Islet precursor cell (in vitro differentiated cells): Measurements from ENCODE around the gene C4orf50.

ENCODE experiments used
- DNase-seq: peaks from one replicate; pipeline ENCODE4 v3.0.0-alpha.2; 2018

C4orf50 gene

DNA sequence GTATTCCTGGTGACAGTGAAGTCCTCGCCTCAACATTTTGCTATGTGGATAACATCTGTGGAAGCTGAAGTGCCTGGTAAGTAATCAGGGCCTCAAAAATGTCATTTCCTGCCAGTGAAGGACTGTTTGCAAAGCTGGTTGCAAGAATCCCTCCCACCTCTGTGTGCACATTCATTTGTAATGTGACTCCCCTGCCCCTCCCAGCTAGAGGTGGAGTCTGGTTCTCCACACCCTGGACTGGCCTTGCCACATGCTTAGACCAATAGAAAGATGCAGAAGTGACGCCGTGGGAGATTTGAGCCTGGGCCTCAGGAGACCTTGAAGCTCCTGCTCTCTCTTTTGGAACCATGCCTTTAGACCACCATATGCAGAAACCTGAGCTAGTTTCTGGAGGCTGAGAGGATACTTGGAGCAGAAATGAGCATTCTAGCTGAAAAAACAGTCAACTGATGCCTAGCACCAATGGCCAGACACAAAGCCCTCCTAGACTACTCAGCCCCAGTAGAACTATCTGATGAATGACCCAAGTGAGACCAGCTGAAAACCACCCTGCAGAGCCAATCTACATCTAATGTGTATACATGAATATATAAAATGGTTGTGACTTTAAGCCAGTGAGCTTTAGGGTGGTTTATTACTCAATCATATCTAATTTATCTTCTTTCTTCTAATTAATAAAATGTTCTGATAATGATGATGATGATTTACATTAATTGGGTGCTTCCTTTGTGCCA lies 77.6 kb downstream of the C4orf50 start:
- no peak for DNase-seq

DNA sequence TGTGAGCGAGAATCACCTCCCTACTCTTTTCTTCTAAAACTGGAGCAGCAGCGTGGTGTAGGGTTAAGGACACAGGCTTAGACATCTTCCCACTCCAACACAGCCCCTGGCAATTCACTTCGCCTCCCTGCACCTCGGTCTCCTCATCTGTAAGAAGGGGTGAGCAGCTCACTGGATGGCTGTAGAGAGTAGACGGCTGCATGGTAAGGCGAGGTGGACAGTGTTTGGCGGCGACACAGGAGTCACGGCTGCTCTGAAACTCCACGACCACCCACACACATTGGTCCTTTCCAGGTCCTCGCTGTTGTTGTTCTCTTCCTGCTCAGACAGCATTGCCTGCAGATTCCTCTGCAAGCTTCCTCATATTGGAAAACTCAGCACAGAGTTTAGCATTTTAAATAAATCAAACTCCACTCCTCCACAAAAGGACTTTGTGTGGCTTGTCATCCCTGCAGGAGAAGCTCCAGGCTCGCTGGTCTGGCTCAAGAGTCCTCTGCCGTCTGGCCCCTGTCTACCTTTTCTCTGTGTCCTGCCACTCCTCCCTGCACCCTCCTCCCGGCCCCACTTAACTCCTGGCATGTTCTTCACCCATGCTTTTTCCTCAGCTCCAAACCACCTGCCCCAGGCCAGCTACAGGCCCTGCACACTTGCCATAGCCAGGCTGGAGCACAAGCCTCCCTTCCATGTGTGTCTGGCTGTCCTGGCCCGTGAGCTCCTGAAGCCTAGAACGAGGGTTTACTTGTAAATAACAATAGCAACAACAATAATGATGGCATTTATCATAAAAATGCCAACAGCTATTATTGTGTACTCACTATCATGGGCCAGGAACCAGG lies 84.0 kb downstream of the C4orf50 start:
- DNase-seq: peak; percentile 51

DNA sequence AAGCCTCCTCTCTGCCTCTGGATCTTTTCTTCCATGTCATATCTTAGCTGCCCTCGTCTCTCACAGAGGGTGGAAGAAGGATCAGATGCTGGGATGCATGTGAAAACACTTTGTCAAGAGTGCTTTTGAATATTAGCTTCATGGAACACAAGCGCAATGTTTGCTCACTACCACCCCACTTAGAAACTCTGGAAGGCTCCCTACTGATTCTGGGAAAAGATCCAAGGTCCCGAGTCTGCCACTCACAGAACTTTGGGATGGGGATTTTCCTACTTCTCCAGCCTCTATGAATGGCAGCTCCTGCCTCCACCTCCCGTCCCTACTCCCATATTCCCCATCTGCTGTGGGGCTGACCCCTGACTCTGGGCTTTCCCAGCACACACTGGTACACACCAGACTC lies 85.1 kb downstream of the C4orf50 start:
- peak; percentile 15 for DNase-seq

DNA sequence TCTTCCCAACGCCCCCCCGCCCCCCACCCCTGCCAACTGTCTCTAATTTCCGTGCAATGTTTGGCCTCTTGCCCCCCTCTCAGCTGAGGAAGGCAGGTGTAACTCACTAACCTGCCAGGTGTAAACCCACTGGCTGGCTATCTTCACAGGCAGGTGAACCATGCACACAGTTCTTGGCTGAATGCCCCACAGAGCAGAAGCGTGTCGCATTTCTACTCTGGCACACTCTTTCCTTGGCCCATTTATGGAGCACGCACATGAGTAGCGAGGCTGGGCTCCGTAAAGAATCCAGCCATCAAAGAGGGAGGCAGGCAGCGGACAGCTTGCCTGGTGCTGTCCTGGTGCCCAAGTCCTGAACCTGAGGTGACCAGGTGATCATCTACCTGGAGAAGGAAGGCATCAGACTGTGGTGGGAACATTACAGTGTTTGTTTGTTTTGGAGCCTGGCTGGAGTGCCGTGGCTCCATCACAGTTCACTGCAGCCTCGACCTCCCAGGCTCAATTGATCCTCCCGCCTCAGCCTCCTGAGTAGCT lies 86.1 kb downstream of the C4orf50 start:
- peak; percentile 12 for DNase-seq

DNA sequence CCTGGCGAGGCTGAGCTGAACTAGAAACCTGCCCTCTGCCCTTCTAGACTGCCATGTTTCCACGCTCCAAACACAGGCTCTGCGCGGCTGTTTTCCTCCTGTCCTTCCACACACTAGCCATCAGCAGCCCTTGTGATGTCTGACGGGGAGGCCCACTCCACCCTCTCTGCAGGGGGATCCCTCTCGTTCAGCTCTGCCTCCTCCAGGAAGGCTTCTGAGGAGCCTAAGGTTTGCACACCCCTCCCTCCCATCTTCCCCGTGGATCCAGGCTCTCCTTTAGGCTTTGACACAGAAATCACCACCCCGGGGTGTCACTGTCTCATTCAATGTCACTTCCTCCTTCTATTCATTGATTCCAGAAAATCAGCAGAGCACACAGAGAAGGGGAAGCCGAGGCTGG lies 86.7 kb downstream of the C4orf50 start:
- DNase-seq: peak; percentile 38

DNA sequence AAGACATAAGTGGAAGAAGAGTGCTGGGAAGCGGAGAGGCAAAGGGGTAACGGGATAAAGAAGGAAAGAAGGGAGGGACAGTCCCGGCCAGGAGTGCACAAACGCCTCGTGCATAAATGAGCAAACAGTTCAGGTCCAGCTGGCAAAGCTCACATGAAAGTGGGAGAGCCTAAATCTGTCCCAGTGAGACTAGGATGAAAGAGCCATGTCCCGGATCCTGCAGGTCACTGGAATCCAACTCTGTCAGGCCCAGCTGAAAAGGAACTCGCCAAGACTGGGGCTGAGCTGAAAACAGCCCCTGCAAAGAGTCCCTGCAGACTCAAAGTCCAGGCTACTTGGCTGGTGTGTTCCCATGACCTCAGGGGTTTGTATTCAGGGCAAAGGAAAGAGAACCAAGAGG lies 87.4 kb downstream of the C4orf50 start:
- DNase-seq: peak; percentile 34

DNA sequence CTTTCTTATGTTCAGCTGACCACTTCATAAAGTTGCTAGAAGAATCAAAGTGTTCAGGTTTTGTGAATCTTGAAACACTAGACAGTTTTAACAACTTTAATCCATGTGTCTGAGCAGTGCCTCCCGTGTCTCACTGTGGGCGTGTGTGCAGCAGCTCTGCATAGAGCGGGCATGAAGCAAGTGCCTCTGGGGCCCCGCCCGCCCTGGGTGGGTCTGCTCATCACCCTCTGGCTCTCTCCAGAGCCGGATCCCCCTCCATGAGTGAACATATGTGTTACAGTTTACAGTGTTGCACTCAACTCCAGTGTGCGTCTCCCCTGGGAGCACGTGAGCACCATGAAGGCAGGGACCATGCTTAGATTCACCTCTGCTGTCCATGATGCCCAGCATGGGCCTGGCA lies 87.8 kb downstream of the C4orf50 start:
- peak; percentile 35 for DNase-seq

- no peak for DNase-seq
Observed at GRCh38 chr4:5928844-5929420, 89.3 kb downstream of the C4orf50 start.

DNA sequence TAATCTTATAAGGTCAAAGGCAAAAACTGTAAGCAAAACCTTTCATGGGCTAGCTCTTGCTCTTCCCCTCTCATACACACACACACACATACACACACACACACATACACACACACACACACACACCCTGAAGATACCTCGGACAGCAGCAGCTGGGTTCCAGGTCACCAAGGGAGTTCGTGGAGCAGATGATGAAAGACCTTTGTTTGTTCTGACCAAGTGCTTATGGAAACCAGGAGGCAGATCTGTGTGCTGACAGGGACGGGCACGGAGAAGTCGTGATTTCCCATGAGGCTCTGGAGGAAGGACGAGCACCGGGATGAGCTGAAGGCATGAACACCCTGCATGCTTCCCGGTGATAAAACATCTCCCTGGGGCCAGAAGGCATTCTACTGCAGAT lies 90.0 kb downstream of the C4orf50 start:
- DNase-seq: peak; percentile 52

GRCh38 chr4:5927747-5928146 lies 90.5 kb downstream of the C4orf50 start:
- peak; percentile 31 for DNase-seq

GRCh38 chr4:5927116-5927515 lies 91.1 kb downstream of the C4orf50 start:
- peak; percentile 67 for DNase-seq

DNA sequence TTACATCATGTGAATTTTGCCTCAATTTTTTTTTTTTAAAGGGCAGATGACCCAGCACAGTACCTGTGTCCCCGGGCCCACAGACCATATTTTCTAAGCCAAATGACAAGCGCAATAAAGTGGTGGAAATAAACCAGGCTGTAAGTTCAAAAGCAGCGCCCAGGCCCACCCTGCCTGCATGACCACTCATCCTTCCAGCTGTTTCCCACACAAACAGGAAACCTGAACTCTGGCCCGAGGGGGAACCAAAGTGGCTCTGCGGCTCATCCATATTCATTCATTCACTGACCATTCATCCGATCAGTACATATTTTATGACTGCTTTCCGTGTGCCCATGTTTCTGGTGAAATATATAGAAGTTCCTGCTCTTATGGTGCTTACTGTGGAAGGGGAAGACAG lies 91.6 kb downstream of the C4orf50 start:
- peak; percentile 51 for DNase-seq

GRCh38 chr4:5925419-5926200 lies 92.6 kb downstream of the C4orf50 start:
- DNase-seq: peak; percentile 44

DNA sequence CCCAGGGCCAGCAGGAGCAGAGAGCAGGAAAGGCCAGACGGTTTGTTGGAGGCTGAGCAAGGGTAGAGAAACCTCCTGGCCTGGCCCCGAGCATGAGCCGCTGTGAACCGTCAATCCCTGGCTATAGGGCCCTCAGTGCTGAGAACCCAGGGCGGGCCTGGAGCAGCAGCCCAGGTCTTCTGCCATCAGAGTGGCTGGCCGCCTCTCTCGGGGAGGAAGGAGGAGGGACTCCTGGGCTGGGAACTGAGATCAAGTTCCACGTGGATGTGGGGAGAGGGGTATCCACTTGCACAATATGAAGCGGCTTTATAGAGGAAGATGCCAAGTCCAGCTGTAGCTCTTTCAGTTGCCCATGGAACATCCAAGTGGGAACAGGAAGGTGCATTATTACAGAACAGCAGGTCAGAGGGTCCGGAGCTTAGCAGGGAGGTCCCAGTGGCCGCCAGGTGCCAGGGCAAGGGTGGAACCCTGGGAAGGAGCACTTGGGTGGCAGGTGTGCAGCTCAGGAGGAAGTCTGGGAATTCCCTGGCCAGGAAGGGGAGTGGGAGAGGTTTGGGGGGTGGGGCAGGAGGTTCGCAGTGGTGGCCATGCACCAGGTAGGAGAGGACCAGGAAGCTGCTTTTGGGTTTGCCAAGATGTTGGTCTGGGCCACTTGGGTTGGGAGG lies 93.6 kb downstream of the C4orf50 start:
- DNase-seq: peak; percentile 44

DNA sequence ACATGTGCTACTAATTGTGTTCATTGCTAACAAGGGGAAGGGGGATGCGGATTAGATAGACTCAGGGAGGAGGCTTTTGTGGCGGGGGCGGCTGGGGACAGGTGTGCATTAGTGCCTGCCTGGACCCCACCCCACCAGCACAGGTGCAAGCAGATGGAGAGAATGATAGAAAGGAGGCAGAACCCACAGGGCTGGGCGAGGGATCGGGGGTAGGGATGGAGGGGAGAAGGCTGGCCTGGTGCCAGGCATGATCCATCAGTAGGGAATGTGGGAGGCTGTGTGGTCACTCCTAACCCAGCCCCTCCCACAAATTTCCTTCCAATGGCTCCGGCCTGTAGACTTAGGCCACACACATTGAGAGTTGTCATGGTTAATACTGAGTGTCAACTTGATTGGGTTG lies 94.9 kb downstream of the C4orf50 start:
- DNase-seq: peak; percentile 53

DNA sequence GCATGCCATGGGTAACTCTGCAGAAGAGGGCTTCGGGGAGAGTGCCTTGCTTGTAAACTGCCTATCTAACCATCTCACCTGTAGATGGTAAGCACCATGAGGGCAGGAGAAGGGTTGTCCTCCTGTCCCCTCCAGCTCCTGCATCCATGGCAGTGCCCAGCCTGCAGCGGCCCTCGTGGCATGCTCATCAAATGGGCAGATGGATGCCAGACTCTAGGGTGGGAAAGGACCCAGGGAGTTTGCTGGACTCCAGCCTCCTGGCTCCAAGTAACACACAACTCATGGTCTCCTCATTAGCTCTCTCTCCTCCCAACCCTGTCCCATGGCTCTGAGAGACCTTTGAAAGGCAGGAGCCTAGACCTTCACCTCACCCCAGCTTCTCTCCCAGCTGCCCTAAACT lies 95.7 kb downstream of the C4orf50 start:
- peak; percentile 32 for DNase-seq

DNA sequence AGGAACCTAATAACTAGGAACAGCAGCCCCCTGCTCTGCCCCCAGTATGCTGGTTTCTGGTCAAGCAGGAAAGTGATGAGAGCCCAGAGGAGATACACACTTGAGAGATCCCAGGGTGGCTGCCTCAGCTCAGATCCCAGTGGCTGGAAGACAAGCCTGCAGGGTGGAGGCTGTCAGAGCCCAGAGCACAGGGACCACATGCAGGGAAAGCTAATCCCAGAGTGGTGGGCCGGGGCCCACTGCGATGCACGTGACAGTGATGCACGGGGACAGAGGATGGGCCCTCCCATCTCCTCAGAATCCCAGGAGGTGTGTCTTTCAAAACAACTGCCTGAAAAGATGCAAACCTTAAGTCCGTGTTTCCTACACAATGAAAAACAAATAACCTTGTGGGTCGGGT lies 96.2 kb downstream of the C4orf50 start:
- DNase-seq: peak; percentile 36

DNA sequence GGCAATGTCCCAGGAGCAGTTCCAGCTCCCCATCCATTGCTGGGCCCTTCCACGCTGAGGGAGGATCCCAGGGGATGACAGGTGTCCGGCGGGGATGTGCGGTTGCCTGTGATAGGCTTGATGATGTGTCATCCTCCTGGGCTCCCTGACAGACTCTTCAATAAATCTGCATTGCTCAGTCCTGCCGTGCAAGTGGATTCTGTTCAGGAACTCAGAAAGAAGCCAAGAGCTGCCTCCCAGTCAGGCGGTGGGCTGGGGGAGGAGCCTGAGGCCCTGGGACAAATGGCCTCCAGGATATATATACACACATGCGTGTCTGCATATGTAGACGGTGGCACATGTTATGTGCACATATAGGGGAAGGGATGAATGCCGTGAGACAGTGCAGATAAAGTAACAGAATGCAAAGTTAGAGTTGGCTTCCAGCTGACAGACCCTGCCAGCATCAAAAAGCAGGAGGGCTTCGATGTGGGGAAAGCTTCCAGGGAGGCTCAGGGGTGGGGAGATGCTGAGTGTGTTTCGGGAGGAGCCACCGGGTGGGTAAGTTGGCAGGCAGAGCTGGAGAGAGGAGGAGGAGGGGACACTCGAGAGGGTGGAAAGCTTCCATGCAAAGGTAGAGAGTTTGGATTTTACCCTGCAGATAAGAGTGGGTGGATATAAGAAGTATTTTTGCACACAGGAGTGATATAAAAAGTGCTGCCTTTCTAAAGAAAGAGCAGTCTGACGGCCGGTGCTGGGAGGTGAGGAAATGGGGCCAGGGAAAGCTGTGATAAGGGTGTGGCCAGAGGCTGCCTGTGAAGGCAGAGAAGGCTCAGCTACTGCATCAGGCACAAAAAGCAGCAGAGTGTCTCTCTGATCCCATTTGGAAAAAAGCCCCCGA lies 96.9 kb downstream of the C4orf50 start:
- peak; percentile 48 for DNase-seq

DNA sequence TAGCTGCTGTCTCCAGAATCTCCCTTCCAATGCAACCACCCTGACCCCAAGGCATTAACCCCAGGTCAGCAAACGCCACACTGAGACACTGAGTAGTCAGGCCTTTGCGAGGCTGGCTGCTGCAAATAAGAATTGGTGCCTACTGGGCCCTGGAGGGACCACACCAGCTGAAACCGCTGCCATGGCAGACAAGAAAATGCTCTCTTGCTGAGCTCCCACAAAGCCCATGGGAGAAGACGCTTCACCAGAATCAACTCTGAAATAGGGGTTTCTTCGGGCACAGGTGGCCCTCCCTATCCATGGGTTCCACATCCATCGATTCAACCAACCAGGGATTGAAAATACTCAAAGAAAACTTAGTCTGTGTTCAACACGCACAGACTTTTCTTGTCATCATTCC lies 98.7 kb downstream of the C4orf50 start:
- DNase-seq: peak; percentile 22

DNA sequence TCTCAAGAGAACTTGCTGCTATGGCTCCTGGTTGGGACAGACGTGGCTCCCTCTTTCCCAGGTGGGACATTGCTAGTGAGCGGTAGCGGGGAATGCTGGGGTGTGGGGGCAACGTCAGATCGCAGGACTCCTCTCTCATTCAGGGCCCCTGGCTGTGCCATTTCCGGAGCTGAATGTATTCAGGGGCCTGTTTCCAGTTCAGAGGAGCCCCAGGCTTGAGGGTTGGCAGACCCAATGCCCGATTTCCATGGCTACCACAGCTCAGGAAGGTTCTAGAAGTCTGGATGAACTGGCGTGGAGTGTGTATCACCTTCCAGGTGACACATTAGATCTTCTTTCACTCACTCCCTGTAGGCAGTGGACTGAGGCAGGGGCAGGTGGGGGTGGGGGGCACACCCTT lies 99.2 kb downstream of the C4orf50 start:
- DNase-seq: no peak

DNA sequence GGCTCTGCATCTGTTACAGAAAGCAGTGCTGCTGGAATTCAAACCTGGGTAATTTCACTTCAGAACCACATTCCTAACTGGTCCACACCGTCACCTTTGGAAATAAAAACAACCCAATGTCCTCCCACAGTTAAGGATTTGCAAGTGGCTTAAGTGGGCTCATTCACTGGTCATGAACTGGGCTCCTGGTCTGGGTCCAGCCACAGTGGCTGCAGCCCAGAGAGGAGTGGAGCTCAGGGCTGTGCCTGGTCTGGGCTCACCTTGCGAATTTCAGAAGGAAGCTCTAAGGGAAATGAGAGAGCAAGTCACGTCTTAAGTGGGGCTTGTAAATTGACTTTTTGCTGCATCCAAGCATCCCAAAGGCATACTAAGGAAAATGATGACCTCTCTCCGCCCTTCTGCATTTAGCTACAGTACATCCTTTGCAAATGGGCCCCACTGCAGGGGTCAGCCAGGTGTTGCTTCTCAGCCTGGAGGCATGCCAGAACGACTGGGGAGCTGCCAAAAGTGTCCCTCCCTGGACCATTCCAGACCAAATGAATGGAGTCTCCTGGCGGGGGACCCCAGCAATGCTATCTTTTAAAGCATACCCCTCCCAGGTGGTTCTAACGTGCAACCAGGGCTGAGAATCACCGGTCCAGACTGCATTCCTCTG lies 99.8 kb downstream of the C4orf50 start:
- DNase-seq: peak; percentile 41
